HG02970 (cell line): ENCODE measurements around the gene RPS16.

ENCODE experiments used
- ATAC-seq: cut with Tn5 transposase; IDR thresholded peaks from one replicate; pipeline ENCODE4 v1.9.1; 2021; ENCODE audit warnings: mild to moderate bottlenecking, moderate library complexity, moderate number of reproducible peaks; ENCODE audit not compliant: unreplicated experiment, low FRiP score

Gene RPS16

GRCh38 chr19:39423258-39424086 lies 12.3 kb downstream of the RPS16 start:
- ATAC-seq: no peak

- ATAC-seq: no peak
Measured at GRCh38 chr19:39422020-39422419, 13.7 kb downstream of the RPS16 start.

GRCh38 chr19:39420769-39421168 lies 15.0 kb downstream of the RPS16 start:
- no peak for ATAC-seq

- ATAC-seq: no peak
Measured at GRCh38 chr19:39419003-39419402, 16.7 kb downstream of the RPS16 start.

GRCh38 chr19:39417463-39418181 lies 18.1 kb downstream of the RPS16 start:
- ATAC-seq: no peak

GRCh38 chr19:39416152-39417120 lies 19.3 kb downstream of the RPS16 start:
- ATAC-seq: no peak

GRCh38 chr19:39415111-39416046 lies 20.4 kb downstream of the RPS16 start:
- ATAC-seq: no peak

- no peak for ATAC-seq
Measured at GRCh38 chr19:39413911-39414608, 21.7 kb downstream of the RPS16 start.

- ATAC-seq: no peak
Measured at GRCh38 chr19:39413272-39413910, 22.4 kb downstream of the RPS16 start.

- no peak for ATAC-seq
Measured at GRCh38 chr19:39412867-39413271, 22.9 kb downstream of the RPS16 start.

GRCh38 chr19:39412100-39412866 lies 23.5 kb downstream of the RPS16 start, which contains the start of gene PLEKHG2:
Gene PLEKHG2, plus strand, starts transcription at chr19:39412669. Its CDS starts 1,418 bp downstream, at chr19:39414087.
- peak; percentile 46 for ATAC-seq

GRCh38 chr19:39411832-39412099 lies 24.0 kb downstream of the RPS16 start:
- ATAC-seq: peak; percentile 14

- ATAC-seq: no peak
Measured at GRCh38 chr19:39411081-39411831, 24.5 kb downstream of the RPS16 start.

GRCh38 chr19:39410831-39411080 lies 25.0 kb downstream of the RPS16 start:
- no peak for ATAC-seq

GRCh38 chr19:39410017-39410830 lies 25.5 kb downstream of the RPS16 start:
- no peak for ATAC-seq

- no peak for ATAC-seq
Measured at GRCh38 chr19:39409208-39410016, 26.3 kb downstream of the RPS16 start.
